Neural cell (in vitro differentiated cells): ENCODE results near the gene DOCK10. TPM values are rescaled to one million over a fixed set of nuclear protein-coding genes. Genes with fewer than 3 reads are reported as not detected.

Experiments
- H2AFZ ChIP-seq: fragments of 200-600, 300-800 bp; sonication (generic), shearing (Covaris generic); 2 replicates; pipeline ENCODE4 v1.6.0; 2014; ENCODE audit warnings: low read depth, mild to moderate bottlenecking, antibody characterized with exemption, low read length, moderate library complexity
- H3F3A ChIP-seq: fragments of 200-600 bp; shearing (Covaris generic); 2 replicates; pipeline ENCODE4 v1.6.1; 2016; ENCODE audit warnings: mild to moderate bottlenecking, moderate library complexity, mixed read lengths, antibody characterized with exemption, low read length; ENCODE audit not compliant: insufficient read depth, poor library complexity, severe bottlenecking
- H3K27ac ChIP-seq: fragments of 200-600, 300-800 bp; sonication (generic), shearing (Covaris generic); 2 replicates; pipeline ENCODE4 v1.5.1; 2014; ENCODE audit warnings: mild to moderate bottlenecking, low read length, moderate library complexity
- H3K27me3 ChIP-seq: fragments of 300-800, 200-600 bp; sonication (generic), shearing (Covaris generic); 2 replicates; pipeline ENCODE4 v1.6.0; 2014; ENCODE audit warnings: mild to moderate bottlenecking, low read depth, low read length, moderate library complexity; ENCODE audit not compliant: insufficient read depth
- H3K36me3 ChIP-seq: fragments of 300-800, 200-600 bp; sonication (generic), shearing (Covaris generic); 2 replicates; pipeline ENCODE4 v1.5.1; 2014; ENCODE audit warnings: mild to moderate bottlenecking, antibody characterized with exemption, low read length, moderate library complexity; ENCODE audit not compliant: insufficient read depth
- H3K4me2 ChIP-seq: fragments of 300-800, 200-600 bp; sonication (generic), shearing (Covaris generic); 2 replicates; pipeline ENCODE4 v1.6.0; 2014; ENCODE audit warnings: mild to moderate bottlenecking, low read length
- H3K4me3 ChIP-seq: fragments of 300-800, 200-600 bp; sonication (generic), shearing (Covaris generic); 2 replicates; pipeline ENCODE4 v1.5.1; 2014; ENCODE audit warnings: mild to moderate bottlenecking, low read length, moderate library complexity
- H3K79me2 ChIP-seq: fragments of 200-600 bp; shearing (Covaris generic); replicated peaks from 2 replicates; pipeline ENCODE4 v1.6.0; 2014; ENCODE audit warnings: mild to moderate bottlenecking, low read length, moderate library complexity; ENCODE audit not compliant: insufficient read depth
- H3K9ac ChIP-seq: fragments of 300-800, 200-600 bp; sonication (generic), shearing (Covaris generic); 2 replicates; pipeline ENCODE4 v1.6.1; 2016; ENCODE audit warnings: mild to moderate bottlenecking, low read length, mixed read lengths
- H3K9me2 ChIP-seq: fragments of 200-600 bp; shearing (Covaris generic); 2 replicates; pipeline ENCODE4 v1.6.1; 2016; ENCODE audit warnings: mild to moderate bottlenecking, low read length, mixed read lengths; ENCODE audit not compliant: insufficient read depth
- H3K9me3 ChIP-seq: fragments of 200-600, 300-800 bp; sonication (generic), shearing (Covaris generic); 2 replicates; pipeline ENCODE4 v1.6.1; 2016; ENCODE audit warnings: mild to moderate bottlenecking, mixed run types, low read length, moderate library complexity, mixed read lengths
- H4K20me1 ChIP-seq: fragments of 200-600 bp; shearing (Covaris generic); 2 replicates; pipeline ENCODE4 v1.6.1; 2016; ENCODE audit warnings: mild to moderate bottlenecking, mixed run types; ENCODE audit not compliant: insufficient read depth
- EP300 ChIP-seq: fragments of 450-650 bp; conservative IDR thresholded peaks from 2 replicates; pipeline ENCODE4 v1.6.1; 2014; ENCODE audit warnings: antibody characterized with exemption, mild to moderate bottlenecking, moderate library complexity; ENCODE audit not compliant: poor library complexity, severe bottlenecking
- EZH2 ChIP-seq: fragments of 200-600, 300-800 bp; shearing (Covaris generic), sonication (generic); IDR thresholded peaks from 2 replicates; pipeline ENCODE4 v1.6.1; 2014; ENCODE audit warnings: antibody characterized with exemption, low read length, borderline replicate concordance, mild to moderate bottlenecking; ENCODE audit not compliant: insufficient read depth, poor library complexity, severe bottlenecking
- MXI1 ChIP-seq: fragments of 450-650 bp; conservative IDR thresholded peaks from 2 replicates; pipeline ENCODE4 v1.6.1; 2014; ENCODE audit warnings: antibody characterized with exemption, mild to moderate bottlenecking; ENCODE audit not compliant: poor library complexity, severe bottlenecking
- POLR2AphosphoS5 ChIP-seq: IDR thresholded peaks from 2 replicates; pipeline ENCODE4 v1.6.1; 2012
- RAD21 ChIP-seq: fragments of 450-650 bp; conservative IDR thresholded peaks from 2 replicates; pipeline ENCODE4 v1.6.1; 2014; ENCODE audit warnings: antibody characterized with exemption, mild to moderate bottlenecking, moderate library complexity
- REST ChIP-seq: IDR thresholded peaks from 2 replicates; pipeline ENCODE4 v1.6.1; 2012; ENCODE audit warnings: borderline replicate concordance
- SMC3 ChIP-seq: fragments of 450-650 bp; conservative IDR thresholded peaks from 2 replicates; pipeline ENCODE4 v1.6.1; 2014; ENCODE audit warnings: antibody characterized with exemption, mild to moderate bottlenecking, moderate library complexity; ENCODE audit not compliant: poor library complexity
- TAF1 ChIP-seq: IDR thresholded peaks from 2 replicates; pipeline ENCODE4 v1.6.1; 2012; ENCODE audit warnings: low read depth
- polyA plus RNA-seq: library from polyadenylated mRNA; depleted of rRNA; stranded (reverse); fragments of >200 nt; gene quantifications from 2 replicates; pipeline ENCODE4 v1.2.3, GENCODE V29; 2014
- TF ChIP-seq, protein P1 (sequence below): fragments of 450-650 bp; IDR thresholded peaks from 2 replicates; pipeline ENCODE4 v1.5.1; 2014; ENCODE audit warnings: antibody characterized with exemption, mild to moderate bottlenecking, moderate library complexity; ENCODE audit not compliant: poor library complexity, severe bottlenecking

Gene DOCK10
- polyA plus RNA-seq, 1 donor from 2014 or later = 0.37 TPM

DNA sequence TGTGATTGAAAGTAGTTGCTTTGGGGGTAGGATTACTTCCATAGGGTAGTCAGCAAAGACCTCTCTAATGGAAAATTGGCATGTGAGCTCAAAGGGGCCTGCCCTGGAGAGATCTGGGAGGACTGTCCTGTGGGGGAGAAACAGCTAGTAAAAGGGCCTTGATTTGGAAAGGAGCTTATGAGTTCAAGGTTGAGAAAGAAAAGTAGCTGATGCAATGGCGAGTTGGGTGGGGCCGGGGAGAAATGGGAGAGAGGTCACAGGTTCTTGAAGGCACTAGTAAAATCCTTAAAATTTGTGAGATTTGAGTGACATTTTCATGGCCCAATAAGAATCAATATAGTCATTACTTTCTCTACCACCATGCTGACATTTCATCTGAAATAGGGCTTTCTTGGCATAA lies 244.1 kb downstream of the DOCK10 start:
- Histone ChIP-seq H3K36me3 (no peaks in the 10 kb centered on the region), H3K79me2 (no peaks in the 10 kb centered on the region), H3K9me2 (no peaks in the 10 kb centered on the region), H4K20me1 (no peaks in the 10 kb centered on the region), H3F3A (no peaks in the 10 kb centered on the region), H3K27ac (no peak overlapping the region), H3K9me3 (no peaks in the 10 kb centered on the region), H2AFZ (no peak overlapping the region), H3K27me3 (no peaks in the 10 kb centered on the region), H3K4me3 (no peak overlapping the region), H3K4me2 (no peak overlapping the region), H3K9ac (no peak overlapping the region)
- no peak for TF ChIP-seq RAD21
- no peak for TF ChIP-seq EZH2
- no peak for TF ChIP-seq TAF1
- no peak for TF ChIP-seq MXI1
- no peak for TF ChIP-seq POLR2AphosphoS5
- TF ChIP-seq, protein P1, sequence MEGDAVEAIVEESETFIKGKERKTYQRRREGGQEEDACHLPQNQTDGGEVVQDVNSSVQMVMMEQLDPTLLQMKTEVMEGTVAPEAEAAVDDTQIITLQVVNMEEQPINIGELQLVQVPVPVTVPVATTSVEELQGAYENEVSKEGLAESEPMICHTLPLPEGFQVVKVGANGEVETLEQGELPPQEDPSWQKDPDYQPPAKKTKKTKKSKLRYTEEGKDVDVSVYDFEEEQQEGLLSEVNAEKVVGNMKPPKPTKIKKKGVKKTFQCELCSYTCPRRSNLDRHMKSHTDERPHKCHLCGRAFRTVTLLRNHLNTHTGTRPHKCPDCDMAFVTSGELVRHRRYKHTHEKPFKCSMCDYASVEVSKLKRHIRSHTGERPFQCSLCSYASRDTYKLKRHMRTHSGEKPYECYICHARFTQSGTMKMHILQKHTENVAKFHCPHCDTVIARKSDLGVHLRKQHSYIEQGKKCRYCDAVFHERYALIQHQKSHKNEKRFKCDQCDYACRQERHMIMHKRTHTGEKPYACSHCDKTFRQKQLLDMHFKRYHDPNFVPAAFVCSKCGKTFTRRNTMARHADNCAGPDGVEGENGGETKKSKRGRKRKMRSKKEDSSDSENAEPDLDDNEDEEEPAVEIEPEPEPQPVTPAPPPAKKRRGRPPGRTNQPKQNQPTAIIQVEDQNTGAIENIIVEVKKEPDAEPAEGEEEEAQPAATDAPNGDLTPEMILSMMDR = no peak
- no peak for TF ChIP-seq EP300
- TF ChIP-seq REST = no peak
- TF ChIP-seq SMC3 = no peak

DNA sequence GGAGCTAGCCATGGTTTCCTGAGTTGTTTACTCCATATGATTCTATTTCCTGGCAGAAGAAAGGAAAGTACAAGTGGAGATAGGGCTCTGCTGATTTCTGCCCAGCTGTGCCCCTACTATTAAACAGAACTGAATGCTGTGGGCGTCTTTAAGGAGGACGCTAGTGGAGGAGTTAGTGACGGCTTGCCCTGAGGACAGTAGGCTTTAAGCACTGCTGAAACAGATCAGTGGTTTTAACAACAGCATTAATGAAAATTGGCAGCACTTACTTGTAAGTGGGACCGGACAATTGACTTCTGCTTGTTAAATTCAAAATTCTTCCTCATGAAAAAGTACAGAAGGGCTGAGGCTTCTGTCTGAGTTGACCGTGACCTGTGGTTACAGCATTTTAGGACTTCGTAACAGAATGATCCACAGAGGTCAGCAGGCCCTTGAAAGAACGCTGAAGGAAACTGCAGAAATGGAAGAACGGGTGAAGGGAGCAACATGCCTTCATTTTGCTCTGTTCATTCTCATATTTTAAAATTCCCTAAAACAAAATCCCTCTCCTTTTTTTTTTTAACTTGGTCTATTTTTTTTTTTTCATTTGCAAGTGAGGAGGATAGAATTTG lies 245.5 kb downstream of the DOCK10 start:
- H3K9me3 ChIP-seq = no peaks in the 10 kb centered on the region
- TF ChIP-seq EZH2 (no peak), POLR2AphosphoS5 (no peak), EP300 (no peak), TAF1 (no peak), RAD21 (no peak)
- H3F3A ChIP-seq = no peaks in the 10 kb centered on the region
- no peak overlapping the region for H3K27ac ChIP-seq
- H3K9ac ChIP-seq = no peak overlapping the region
- no peak overlapping the region for H3K4me3 ChIP-seq
- H3K4me2 ChIP-seq = no peak overlapping the region
- H3K36me3 ChIP-seq = no peaks in the 10 kb centered on the region
- no peak overlapping the region for H2AFZ ChIP-seq
- no peaks in the 10 kb centered on the region for H3K79me2 ChIP-seq
- H3K27me3 ChIP-seq = no peaks in the 10 kb centered on the region
- H4K20me1 ChIP-seq = no peaks in the 10 kb centered on the region
- H3K9me2 ChIP-seq = no peaks in the 10 kb centered on the region

- Histone ChIP-seq H3K4me2 (no peak overlapping the region), H3K27ac (no peak overlapping the region), H3K4me3 (no peak overlapping the region), H3K36me3 (no peaks in the 10 kb centered on the region), H2AFZ (no peak overlapping the region), H3K9me2 (no peaks in the 10 kb centered on the region), H3K9ac (no peak overlapping the region), H3K27me3 (no peaks in the 10 kb centered on the region), H3K9me3 (no peaks in the 10 kb centered on the region), H3F3A (no peaks in the 10 kb centered on the region), H4K20me1 (no peaks in the 10 kb centered on the region), H3K79me2 (no peaks in the 10 kb centered on the region)
- no peak for TF ChIP-seq RAD21
- TF ChIP-seq EP300 = no peak
- no peak for TF ChIP-seq EZH2
- TF ChIP-seq, protein P1 = no peak
- TF ChIP-seq MXI1 = no peak
- no peak for TF ChIP-seq TAF1
- TF ChIP-seq SMC3 = no peak
- no peak for TF ChIP-seq POLR2AphosphoS5
- TF ChIP-seq REST = no peak
Measured at GRCh38 chr2:224793946-224794345, 248.3 kb downstream of the DOCK10 start.
